IPS-11a (cell line): ENCODE measurements around the gene MECR.
"Not testable (repeated sequence)": the region's sequence is repeated elsewhere in the genome, so short reads cannot be mapped to it uniquely, and the experiment has no call there.

Source experiments
- H3K4me3 ChIP-seq: one replicate; pipeline ENCODE4 v1.5.1; 2013; ENCODE audit warnings: low read depth, low read length, control low read depth

MECR gene

GRCh38 chr1:29236712-29237128, 6.0 kb upstream of the MECR start:
- peak overlapping the region; percentile 71 for H3K4me3 ChIP-seq

DNA sequence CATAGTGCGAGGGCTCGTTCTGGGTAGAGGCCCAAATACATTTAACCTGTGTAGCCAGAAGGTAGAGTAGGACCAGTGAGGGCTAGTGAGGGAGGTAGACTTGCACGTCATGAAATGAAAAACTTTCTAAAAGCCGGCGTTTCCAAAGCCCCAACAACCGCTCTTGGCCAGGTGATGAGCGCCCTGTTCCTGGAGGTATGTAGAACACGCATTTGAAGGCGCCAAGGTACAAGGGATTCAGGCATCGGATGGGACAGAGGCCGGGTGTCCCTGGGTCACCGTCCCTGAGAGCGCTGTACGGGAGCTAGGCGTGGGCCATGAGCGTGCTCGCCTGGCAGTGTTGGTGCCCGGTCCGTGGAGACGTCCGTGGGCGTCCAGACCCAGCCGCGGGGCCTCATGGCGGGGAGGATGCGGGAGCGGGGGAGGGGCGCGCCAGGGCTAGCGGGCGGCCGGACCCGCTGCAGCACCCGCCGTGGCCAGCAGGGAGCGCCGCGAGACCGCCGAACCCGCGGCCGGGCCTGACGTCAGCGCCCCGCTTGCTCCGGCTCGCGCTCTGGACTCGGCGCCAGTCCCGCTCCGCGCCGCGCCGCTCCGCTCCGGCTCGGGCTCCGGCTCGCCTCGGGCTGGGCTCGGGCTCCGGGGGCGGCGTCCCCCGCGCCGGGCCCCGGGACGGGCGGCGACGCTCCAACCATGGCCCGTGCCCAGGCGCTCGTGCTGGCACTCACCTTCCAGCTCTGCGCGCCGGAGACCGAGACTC, 5.4 kb upstream of the MECR start, which contains the start of gene PTPRU:
Gene PTPRU (plus strand): TSS at position 568 of the 757 bp plus-strand sequence. CDS start 123 bp downstream, at position 691.
- H3K4me3 ChIP-seq = peak within 1 kb of the TSS; percentile 71

GRCh38 chr1:29234881-29235280, 4.1 kb upstream of the MECR start:
- not testable (repeated sequence) for H3K4me3 ChIP-seq

DNA sequence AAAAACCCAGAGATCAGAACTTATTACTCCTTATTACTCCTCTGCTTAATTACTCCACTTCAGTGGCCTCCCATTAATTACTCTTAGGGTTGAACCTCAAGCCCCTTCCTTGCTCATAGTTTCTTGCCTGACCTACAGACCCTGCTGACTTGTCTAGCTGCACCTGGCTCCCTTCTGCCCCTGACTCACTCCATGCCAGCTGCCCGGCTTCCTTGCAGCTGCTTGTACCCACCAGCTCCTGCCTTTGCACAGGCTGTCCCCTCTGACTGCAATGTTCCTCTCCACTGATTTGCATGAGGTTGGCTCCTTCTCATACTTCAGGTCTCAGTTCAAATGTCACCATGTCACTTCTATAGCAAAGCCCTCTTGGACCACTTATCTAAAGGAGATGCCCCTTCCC, 3.7 kb upstream of the MECR start:
- H3K4me3 ChIP-seq = no peak overlapping the region

DNA sequence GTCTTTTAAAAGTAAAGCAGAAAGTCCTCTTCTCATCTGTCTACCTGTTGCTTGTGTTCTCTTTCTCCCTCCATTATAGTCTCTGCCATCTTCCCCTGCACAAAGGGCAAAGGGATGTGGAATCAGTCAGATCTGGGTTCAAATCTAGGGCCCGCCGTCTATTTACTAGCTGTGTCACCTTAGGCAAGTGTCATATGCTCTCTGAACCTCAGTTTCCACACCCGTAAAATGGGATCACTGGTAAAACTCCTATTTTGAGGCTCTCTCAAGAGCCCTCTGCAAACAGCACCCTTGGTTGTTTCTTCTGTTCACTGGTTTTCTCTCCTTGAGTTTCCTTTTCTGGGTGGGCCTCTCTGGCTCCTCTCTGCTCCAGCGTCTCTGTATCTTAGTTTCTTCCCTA, 3.0 kb upstream of the MECR start:
- no peak overlapping the region for H3K4me3 ChIP-seq

GRCh38 chr1:29232387-29232786, 1.7 kb upstream of the MECR start:
- no peak overlapping the region for H3K4me3 ChIP-seq

DNA sequence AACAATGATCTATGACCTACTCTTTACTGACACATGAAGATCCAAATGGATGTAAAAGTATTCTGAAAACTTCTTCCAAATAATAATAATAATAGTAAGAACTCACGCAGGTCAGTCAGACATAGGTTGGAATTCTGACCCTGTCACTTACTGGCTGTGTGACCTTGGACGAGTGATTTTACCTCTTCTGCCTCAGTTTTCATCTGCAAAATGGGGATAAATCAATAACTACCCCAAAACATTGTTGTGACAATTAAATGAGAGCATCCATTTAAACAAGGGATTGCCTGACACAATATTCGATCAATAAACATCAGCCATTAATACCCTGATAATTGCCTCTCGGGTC, 556 bp downstream of the MECR start:
- H3K4me3 ChIP-seq = peak overlapping the region; percentile 90

DNA sequence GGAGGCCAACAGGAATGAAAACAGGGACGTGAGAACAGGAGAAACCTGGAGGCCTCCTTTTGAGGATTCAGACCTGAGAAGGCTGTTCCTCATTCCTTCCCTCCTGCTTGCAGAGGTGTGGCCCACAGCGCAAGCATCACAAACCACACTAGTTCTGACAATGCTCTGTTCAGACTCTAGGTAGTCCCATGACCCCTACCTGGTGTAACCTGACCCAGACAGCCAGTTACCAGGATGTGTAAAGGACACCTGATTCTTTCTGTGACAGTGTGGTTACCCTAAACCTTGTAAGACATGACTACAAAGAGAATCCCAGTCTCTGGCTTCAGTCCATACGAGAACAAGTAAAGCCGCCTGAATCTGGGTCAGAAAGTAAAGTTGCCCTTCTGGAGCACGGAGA, 3.2 kb downstream of the MECR start:
- H3K4me3 ChIP-seq = no peak overlapping the region

- no peak overlapping the region for H3K4me3 ChIP-seq
These were observed 5.4 kb downstream of the MECR start for GRCh38 chr1:29225361-29225760.

DNA sequence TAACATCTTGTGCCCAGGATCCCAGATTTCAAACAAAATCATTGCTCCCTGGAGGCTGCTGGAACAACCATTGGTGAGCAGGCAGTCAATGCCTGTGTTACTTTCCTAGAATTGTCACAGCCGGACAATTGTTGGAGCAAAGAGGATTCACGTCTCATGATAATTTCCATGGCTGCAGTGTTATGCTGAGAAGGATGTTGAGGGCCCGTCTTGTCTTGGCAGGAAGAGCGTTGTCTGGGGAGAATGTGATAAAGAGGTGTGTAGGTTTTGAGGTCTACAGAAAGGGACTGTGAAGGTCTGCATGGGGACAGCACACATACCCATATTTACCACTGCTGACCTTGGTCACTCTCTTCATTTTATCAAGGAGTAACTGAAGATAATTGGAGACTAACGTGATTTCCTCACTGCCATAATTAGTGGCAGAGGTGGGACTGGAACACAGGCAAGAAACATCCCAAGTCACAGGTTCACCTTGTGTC, 6.3 kb downstream of the MECR start:
- H3K4me3 ChIP-seq = no peak overlapping the region

- no peak overlapping the region for H3K4me3 ChIP-seq
These were observed 7.2 kb downstream of the MECR start for GRCh38 chr1:29223521-29223920.

GRCh38 chr1:29222686-29223085, 8.0 kb downstream of the MECR start:
- H3K4me3 ChIP-seq = no peak overlapping the region

DNA sequence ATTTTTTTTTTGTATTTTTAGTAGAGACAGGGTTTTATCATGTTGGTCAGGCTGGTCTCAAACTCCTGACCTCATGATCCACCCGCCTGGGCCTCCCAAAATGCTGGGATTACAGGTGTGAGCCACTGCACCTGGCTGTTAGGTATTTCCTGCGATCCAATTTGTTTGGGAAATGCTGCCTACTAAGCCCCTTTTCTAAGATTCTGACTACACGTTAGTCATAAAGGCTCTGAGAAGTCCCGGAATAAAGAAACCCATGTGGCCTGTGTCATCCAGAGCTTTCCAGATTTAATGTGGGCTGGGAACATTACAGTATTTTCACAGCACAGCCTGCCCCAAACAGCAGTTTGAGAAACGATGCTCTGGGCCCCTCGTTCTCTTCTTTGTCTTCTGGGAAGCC, 8.5 kb downstream of the MECR start:
- not testable (repeated sequence) for H3K4me3 ChIP-seq

DNA sequence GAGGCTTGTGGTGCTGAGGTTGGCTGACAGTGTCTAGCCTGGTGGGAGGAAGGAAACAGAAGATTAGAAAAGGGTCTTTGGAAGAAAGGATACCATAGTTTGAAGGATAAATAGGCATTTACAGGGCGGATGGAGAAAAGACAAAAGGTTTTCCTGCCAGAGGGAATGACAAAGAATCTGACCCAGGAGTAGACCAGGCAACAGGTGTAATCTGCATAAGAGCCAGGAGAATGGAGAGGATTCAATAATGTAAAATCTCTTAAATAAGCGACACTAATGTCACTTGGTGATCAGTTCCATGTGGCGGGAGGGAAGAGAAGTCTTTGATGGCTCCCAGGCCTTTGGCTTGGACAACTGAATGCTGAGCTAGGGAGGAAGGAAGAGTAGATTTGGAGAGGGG, 9.4 kb downstream of the MECR start:
- no peak overlapping the region for H3K4me3 ChIP-seq

DNA sequence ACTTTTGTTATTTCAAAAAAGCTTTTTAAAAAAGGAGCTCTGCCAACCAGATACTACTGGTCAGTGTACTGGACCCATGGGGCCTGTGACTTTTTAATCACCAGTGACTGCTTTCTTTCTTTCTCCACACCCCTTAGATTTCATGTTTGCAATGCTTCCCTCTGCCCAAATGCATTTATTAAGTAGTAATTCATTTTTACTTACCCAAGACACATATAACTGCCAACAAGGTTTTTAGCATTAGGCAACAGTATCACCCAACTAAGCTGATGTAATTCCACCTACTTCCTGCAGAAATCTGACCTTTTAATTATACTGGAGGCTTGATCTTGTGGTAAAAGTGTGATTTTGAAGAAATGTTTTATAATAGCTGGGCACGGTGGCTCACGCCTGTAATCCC, 12.5 kb downstream of the MECR start:
- no peak overlapping the region for H3K4me3 ChIP-seq

DNA sequence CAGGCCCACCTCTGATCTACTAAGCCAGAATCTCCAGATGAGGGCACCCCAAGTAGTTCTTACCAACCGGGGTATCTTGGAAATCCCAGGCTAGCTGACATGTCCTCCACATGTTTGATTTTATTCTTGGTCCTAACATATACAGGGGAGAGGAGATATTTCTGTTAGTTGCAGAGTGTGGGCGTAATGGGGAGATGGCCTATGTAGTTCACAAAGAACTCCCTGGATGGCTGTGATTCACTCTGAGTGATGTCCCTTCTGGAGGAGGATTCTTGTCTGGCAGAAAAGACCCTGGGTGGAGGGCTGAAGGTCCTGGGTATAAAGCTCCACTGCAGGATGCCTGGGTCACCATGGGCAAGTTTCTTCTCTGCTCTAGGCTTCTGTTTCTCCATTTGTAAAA, 13.1 kb downstream of the MECR start:
- no peak overlapping the region for H3K4me3 ChIP-seq

DNA sequence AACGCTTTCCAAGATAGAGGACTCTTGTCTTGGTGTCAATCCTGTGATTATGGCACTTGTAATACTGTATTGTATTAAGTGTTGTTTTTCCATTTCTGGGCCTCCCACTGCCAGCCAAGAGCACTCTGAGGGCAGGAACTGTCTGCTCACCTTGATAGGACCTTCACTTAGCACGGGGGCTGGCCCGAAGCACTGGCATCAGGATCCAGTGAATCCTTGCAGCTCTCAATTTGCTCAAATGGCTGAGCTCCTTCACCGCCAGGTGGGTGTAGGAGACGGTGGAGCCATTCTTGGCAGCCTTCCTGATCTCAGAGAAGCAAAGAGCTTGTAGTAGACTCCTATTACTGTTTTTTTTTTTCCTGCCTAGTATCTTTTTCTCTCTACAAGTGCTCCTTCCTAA, 17.7 kb downstream of the MECR start:
- H3K4me3 ChIP-seq = no peak overlapping the region

- no peak overlapping the region for H3K4me3 ChIP-seq
These were observed 19.4 kb downstream of the MECR start for GRCh38 chr1:29211086-29212030.

DNA sequence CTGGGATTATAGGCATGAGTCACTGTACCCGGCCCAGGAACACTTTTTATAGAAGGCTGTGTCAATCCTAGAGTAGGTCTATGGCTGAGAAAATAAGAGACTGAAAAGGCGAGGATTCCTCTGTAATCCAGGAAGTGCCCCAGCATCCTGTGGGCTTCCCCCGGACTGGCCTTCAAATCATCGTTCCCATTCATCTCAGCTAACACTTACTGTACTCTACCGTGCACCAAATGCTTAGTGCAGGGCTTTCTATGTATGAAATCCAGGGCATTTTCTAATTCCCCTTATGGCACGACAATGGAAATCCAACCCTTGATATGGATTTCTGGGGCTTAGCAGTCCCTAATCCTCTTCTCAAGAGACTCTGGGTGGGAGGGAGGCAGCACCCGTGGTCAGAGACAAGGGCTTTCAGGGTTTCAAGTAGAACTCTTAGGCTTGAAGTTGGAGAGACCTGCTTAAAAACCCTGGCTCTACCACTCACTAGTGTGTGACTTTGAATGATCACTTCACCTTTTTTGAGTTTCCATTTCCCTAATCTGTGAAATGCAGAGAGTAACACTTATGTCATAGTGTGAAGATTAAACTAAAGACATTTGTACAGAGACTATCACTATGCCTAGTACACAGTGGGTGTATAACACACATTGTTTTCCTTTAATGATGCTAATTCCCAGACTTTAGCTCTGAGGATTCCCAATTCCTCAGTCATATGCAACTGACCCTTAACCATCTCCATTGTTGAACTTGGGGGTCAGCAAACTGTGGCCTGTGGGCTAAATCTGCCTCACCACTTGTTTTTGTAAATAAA, 20.3 kb downstream of the MECR start:
- no peak overlapping the region for H3K4me3 ChIP-seq

- H3K4me3 ChIP-seq = no peak overlapping the region
These were observed 21.6 kb downstream of the MECR start for GRCh38 chr1:29209173-29209572.

DNA sequence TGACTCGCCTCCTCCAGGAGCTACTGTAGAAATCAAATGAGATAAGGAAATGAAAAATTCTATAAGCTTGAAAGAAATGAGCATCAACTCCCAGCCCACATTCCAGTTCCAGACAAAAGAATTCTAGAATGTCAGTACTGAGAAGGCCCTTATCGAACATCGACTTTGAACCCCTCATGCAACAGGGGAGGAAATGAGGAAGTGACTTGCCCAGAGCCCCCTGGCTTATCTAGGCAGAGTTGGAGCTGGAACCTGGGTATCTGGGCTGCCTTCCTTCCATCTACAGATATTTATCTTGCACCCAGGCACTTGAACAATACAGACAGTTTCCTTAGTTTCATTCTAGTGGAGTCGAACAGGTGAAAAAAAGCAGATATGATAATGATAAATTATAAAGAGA, 22.3 kb downstream of the MECR start:
- no peak overlapping the region for H3K4me3 ChIP-seq
